Nephron (organoid): ENCODE measurements around the gene PLCB1.

Experiments
- H3K27ac Mint-ChIP-seq, 3 experiments: 2 replicates each; pipeline ENCODE4 v1.8.0; 2020; ENCODE audit warnings: mixed read lengths in 3 of 3, mild to moderate bottlenecking in 2 of 3, moderate library complexity in 1 of 3
- H3K27me3 Mint-ChIP-seq: 2 replicates; pipeline ENCODE4 v1.8.0; 2021; ENCODE audit warnings: low read depth, mild to moderate bottlenecking, moderate library complexity, mixed read lengths
- H3K36me3 Mint-ChIP-seq: 2 replicates; pipeline ENCODE4 v1.8.0; 2020; ENCODE audit warnings: low read depth, mixed read lengths
- H3K4me1 Mint-ChIP-seq: 2 replicates; pipeline ENCODE4 v1.8.0; 2020; ENCODE audit warnings: mixed read lengths
- H3K4me3 Mint-ChIP-seq, 3 experiments: 2 replicates each; pipeline ENCODE4 v1.8.0; 2020; ENCODE audit warnings: mild to moderate bottlenecking in 3 of 3, mixed read lengths in 3 of 3, moderate library complexity in 2 of 3
- H3K9me3 Mint-ChIP-seq: 2 replicates; pipeline ENCODE4 v1.8.0; 2020; ENCODE audit warnings: mixed read lengths
- CTCF ChIP-seq, 3 experiments: fragments of 200-600 bp; sonication (generic); IDR thresholded peaks; one replicate each; pipeline ENCODE4 v1.5.0; 2021; ENCODE audit warnings: antibody characterized with exemption in 3 of 3; ENCODE audit not compliant: unreplicated experiment in 3 of 3

Gene PLCB1

GRCh38 chr20:8166730-8167129 lies 34.7 kb downstream of the PLCB1 start:
- Mint-ChIP-seq H3K27ac (no peak overlapping the region), H3K27me3 (no peaks in the 10 kb centered on the region), H3K4me1 (peaks cover under 1% of the 10 kb centered on the region), H3K36me3 (no peaks in the 10 kb centered on the region), H3K9me3 (no peaks in the 10 kb centered on the region), H3K4me3 (no peak overlapping the region)
- TF ChIP-seq CTCF (IDR thresholded peaks at IDR 0.05; ENCODE audit: unreplicated experiment in 3 of 3) = no peak

- TF ChIP-seq CTCF (IDR thresholded peaks at IDR 0.05; ENCODE audit: unreplicated experiment in 3 of 3) = no peak
- H3K27ac Mint-ChIP-seq = no peak overlapping the region
- no peaks in the 10 kb centered on the region for H3K9me3 Mint-ChIP-seq
- H3K36me3 Mint-ChIP-seq = no peaks in the 10 kb centered on the region
- no peaks in the 10 kb centered on the region for H3K4me1 Mint-ChIP-seq
- H3K4me3 Mint-ChIP-seq = no peak overlapping the region
- H3K27me3 Mint-ChIP-seq = no peaks in the 10 kb centered on the region
Measured at GRCh38 chr20:8168785-8169288, 36.8 kb downstream of the PLCB1 start.

- Mint-ChIP-seq H3K36me3 (no peaks in the 10 kb centered on the region), H3K27ac (no peak overlapping the region), H3K4me1 (no peaks in the 10 kb centered on the region), H3K9me3 (no peaks in the 10 kb centered on the region), H3K27me3 (no peaks in the 10 kb centered on the region), H3K4me3 (no peak overlapping the region)
- TF ChIP-seq CTCF (IDR thresholded peaks at IDR 0.05; ENCODE audit: unreplicated experiment in 3 of 3) = no peak
Measured at GRCh38 chr20:8170921-8171320, 38.9 kb downstream of the PLCB1 start.

- no peak overlapping the region for H3K4me3 Mint-ChIP-seq
- H3K27me3 Mint-ChIP-seq = no peaks in the 10 kb centered on the region
- no peaks in the 10 kb centered on the region for H3K36me3 Mint-ChIP-seq
- no peak for TF ChIP-seq CTCF (IDR thresholded peaks at IDR 0.05; ENCODE audit: unreplicated experiment in 3 of 3)
- H3K27ac Mint-ChIP-seq = no peak overlapping the region
- H3K4me1 Mint-ChIP-seq = no peaks in the 10 kb centered on the region
- H3K9me3 Mint-ChIP-seq = no peaks in the 10 kb centered on the region
Measured at GRCh38 chr20:8172191-8172590, 40.1 kb downstream of the PLCB1 start.

GRCh38 chr20:8175741-8176675 lies 43.9 kb downstream of the PLCB1 start:
- Mint-ChIP-seq H3K27me3 (no peaks in the 10 kb centered on the region), H3K4me3 (no peak overlapping the region), H3K27ac (no peak overlapping the region), H3K36me3 (no peaks in the 10 kb centered on the region), H3K9me3 (no peaks in the 10 kb centered on the region), H3K4me1 (no peaks in the 10 kb centered on the region)
- no peak for TF ChIP-seq CTCF (IDR thresholded peaks at IDR 0.05; ENCODE audit: unreplicated experiment in 3 of 3)

GRCh38 chr20:8183526-8183925 lies 51.5 kb downstream of the PLCB1 start:
- Mint-ChIP-seq H3K27ac (no peak overlapping the region), H3K27me3 (no peaks in the 10 kb centered on the region), H3K9me3 (no peaks in the 10 kb centered on the region), H3K36me3 (no peaks in the 10 kb centered on the region), H3K4me1 (no peaks in the 10 kb centered on the region), H3K4me3 (no peak overlapping the region)
- no peak for TF ChIP-seq CTCF (IDR thresholded peaks at IDR 0.05; ENCODE audit: unreplicated experiment in 3 of 3)
